HEK293 (cell line): ENCODE results near the gene WDR45B.

Experiments used
- CTCF ChIP-seq: fragments of 450-650 bp; formaldehyde crosslinking; IDR thresholded peaks from 2 replicates; pipeline ENCODE4 v1.5.1; 2016; ENCODE audit warnings: missing biosample characterization, missing genetic modification characterization
- TCF7L2 ChIP-seq: IDR thresholded peaks from 2 replicates; pipeline ENCODE4 v1.6.1; 2011; ENCODE audit warnings: low read depth, mild to moderate bottlenecking, inconsistent platforms, low read length, moderate library complexity, borderline replicate concordance
- ZNF24 ChIP-seq: fragments of 450-650 bp; formaldehyde crosslinking; IDR thresholded peaks from 2 replicates; pipeline ENCODE4 v1.5.1; 2016; ENCODE audit warnings: missing biosample characterization, missing genetic modification characterization
- ZNF473 ChIP-seq: fragments of 450-650 bp; formaldehyde crosslinking; IDR thresholded peaks from 2 replicates; pipeline ENCODE4 v1.5.1; 2017; ENCODE audit warnings: missing biosample characterization, missing genetic modification characterization
- ZNF701 ChIP-seq: fragments of 450-650 bp; formaldehyde crosslinking; IDR thresholded peaks from 2 replicates; pipeline ENCODE4 v1.5.1; 2016; ENCODE audit warnings: missing biosample characterization, missing genetic modification characterization
- TF ChIP-seq, protein P1 (sequence below): fragments of 450-650 bp; IDR thresholded peaks from 2 replicates; pipeline ENCODE4 v1.5.1; 2018; ENCODE audit warnings: missing biosample characterization, missing genetic modification characterization

DNA sequence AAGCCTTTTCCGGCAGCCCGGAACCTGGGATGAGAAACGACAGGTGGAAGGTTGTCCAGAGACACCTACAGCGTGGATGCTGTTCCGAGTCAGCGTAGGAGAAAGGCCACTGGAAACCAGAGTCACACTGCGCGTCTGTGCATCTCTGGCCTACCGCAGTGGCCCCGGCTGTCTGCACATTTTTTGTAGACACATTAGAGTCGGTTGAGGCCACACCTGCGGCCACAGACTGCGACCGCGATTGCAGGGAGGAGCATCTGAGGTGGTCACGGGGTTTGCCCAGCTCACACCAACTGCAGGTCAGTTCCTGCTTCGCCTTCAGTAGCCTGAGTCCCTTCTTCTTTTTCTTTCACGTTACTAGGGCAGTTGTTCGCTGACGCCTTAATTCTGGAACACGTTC is 52.4 kb downstream of the WDR45B start:
- no peak for TF ChIP-seq ZNF701 (tag by site-specific recombination)
- TF ChIP-seq CTCF (tag by site-specific recombination), result no peak
- no peak for TF ChIP-seq TCF7L2
- no peak for TF ChIP-seq ZNF24 (tag by site-specific recombination)
- no peak for TF ChIP-seq ZNF473 (tag by site-specific recombination)
- TF ChIP-seq, protein P1, sequence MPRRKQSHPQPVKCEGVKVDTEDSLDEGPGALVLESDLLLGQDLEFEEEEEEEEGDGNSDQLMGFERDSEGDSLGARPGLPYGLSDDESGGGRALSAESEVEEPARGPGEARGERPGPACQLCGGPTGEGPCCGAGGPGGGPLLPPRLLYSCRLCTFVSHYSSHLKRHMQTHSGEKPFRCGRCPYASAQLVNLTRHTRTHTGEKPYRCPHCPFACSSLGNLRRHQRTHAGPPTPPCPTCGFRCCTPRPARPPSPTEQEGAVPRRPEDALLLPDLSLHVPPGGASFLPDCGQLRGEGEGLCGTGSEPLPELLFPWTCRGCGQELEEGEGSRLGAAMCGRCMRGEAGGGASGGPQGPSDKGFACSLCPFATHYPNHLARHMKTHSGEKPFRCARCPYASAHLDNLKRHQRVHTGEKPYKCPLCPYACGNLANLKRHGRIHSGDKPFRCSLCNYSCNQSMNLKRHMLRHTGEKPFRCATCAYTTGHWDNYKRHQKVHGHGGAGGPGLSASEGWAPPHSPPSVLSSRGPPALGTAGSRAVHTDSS (tag by site-specific recombination), result no peak
